Fibroblast of skin of abdomen (primary cell): Measurements from ENCODE around the gene HPD.
"Not testable (repeated sequence)": the region's sequence is repeated elsewhere in the genome, so short reads cannot be mapped to it uniquely, and the experiment has no call there.

Experiments used
- DNase-seq: peaks from one replicate; pipeline ENCODE4 v3.0.0-alpha.2; 2013

HPD gene

GRCh38 chr12:121797937-121798786 is 60.5 kb downstream of the HPD start:
- no peak for DNase-seq

- no peak for DNase-seq
These were observed 61.6 kb downstream of the HPD start for GRCh38 chr12:121796855-121797751.

GRCh38 chr12:121795034-121795968 is 63.4 kb downstream of the HPD start:
- peak; percentile 76 for DNase-seq

- DNase-seq, result no peak
These were observed 64.1 kb downstream of the HPD start for GRCh38 chr12:121794534-121795033.

GRCh38 chr12:121793838-121794533 is 64.7 kb downstream of the HPD start:
- peak; percentile 89 for DNase-seq

- no peak for DNase-seq
These were observed 65.2 kb downstream of the HPD start, which contains the start of gene RHOF for GRCh38 chr12:121793440-121793837. TSS of gene RHOF (minus strand) at chr12:121793688. CDS start at chr12:121793633, 55 bp downstream.

GRCh38 chr12:121792607-121793439 is 65.8 kb downstream of the HPD start:
- DNase-seq, result no peak

- DNase-seq, result no peak
These were observed 66.7 kb downstream of the HPD start for GRCh38 chr12:121791671-121792551.

GRCh38 chr12:121790785-121791184 is 67.9 kb downstream of the HPD start:
- DNase-seq, result not testable (repeated sequence)

GRCh38 chr12:121789800-121790728 is 68.6 kb downstream of the HPD start:
- no peak for DNase-seq
